ENCODE results near the gene KCNH2. TPM values are rescaled to one million over a fixed set of nuclear protein-coding genes. Genes with fewer than 3 reads are reported as not detected.
"Not testable (repeated sequence)": the region's sequence is repeated elsewhere in the genome, so short reads cannot be mapped to it uniquely, and the experiment has no call there.

The KCNH2 gene
- total RNA-seq, 1 donor from 2014 or later, result 88.9 TPM

DNA sequence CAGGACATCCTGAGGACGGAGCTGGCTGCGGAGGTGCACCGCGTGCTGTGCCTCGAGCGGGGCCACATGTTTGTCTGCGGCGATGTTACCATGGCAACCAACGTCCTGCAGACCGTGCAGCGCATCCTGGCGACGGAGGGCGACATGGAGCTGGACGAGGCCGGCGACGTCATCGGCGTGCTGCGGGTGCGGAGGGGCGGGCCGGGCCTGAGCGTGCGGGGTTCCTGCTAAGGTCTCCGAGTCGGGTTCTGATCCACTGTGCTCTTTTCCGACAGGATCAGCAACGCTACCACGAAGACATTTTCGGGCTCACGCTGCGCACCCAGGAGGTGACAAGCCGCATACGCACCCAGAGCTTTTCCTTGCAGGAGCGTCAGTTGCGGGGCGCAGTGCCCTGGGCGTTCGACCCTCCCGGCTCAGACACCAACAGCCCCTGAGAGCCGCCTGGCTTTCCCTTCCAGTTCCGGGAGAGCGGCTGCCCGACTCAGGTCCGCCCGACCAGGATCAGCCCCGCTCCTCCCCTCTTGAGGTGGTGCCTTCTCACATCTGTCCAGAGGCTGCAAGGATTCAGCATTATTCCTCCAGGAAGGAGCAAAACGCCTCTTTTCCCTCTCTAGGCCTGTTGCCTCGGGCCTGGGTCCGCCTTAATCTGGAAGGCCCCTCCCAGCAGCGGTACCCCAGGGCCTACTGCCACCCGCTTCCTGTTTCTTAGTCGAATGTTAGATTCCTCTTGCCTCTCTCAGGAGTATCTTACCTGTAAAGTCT is 35.8 kb upstream of the KCNH2 start:
- intact Hi-C loops (cut with DNase I), result no loop called here
- DNase-seq (peak; percentile 85), ATAC-seq (ENCODE audit: poor library complexity) (peak; percentile 55)

DNA sequence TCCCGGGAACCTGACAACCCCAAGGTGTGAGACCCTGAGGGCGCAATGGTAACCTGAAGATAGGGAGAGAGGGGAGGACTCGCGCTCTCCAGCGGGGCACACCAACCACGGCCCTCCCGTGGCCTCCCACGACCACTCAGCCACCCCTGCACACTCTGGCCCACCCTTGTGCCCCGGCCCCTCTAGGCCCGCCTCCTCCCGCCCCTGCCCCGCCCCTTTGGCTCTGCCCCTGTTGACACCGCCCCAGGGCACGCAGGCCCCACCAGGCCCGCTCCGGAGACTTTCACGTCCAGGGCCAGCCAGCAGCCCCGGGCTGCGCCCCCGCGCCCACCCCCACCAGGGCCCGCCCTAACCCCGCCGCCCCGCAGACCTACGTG is 35.2 kb upstream of the KCNH2 start:
- peak; percentile 28 for ATAC-seq (ENCODE audit: poor library complexity)
- DNase-seq, result no peak
- intact Hi-C loops (cut with DNase I), result no loop called here

DNA sequence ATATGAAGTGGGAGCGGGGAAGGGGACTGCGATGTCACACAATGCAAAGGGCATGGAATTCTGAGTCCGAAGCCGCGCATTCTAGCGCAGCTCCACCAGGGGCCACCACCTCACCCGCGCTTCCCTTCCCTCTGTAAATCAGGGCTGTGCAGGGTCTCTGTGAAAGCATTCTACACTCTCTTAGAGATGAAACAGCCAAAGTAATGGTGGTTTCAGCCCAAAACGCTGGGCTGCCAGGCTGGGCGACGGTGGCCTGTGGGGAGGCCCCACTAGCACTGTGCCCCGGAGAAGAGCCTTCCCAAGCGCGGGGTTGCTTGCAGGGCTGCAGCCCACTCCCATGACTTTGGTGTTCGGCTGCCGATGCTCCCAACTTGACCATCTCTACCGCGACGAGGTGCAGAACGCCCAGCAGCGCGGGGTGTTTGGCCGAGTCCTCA is 34.8 kb upstream of the KCNH2 start:
- intact Hi-C loops (cut with DNase I), result no loop called here
- ATAC-seq (ENCODE audit: poor library complexity) (peak; percentile 47), DNase-seq (no peak)

DNA sequence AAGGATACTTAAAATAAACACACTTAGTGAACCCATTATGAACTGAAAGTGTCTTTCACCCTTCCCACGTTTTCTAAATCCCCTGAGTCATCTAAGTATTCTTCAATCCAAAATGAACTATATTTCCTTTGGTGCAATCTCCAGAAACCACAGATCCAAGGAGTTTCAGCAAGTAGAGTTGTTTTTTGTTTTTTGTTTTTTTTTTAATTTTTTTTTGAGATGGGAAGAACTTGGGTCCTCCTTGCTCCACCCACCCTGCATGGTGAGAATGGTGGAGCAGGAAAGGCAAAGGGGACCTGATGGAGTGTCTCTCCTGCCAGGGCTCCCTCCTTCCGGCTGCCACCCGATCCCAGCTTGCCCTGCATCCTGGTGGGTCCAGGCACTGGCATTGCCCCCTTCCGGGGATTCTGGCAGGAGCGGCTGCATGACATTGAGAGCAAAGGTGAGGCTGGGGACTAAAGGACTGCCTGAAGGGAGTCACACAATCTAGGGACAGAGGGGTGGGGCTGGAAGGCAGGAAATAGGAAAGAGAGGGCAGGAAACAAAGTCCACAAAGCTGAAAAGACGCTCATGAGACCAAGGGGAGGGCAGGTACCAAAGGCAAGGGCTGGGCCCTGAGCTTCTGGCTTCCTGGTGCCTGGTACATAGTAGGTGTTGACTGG is 34.0 kb upstream of the KCNH2 start:
- intact Hi-C loops (cut with DNase I), result no loop called here
- DNase-seq, result no peak
- ATAC-seq (ENCODE audit: poor library complexity), result no peak

DNA sequence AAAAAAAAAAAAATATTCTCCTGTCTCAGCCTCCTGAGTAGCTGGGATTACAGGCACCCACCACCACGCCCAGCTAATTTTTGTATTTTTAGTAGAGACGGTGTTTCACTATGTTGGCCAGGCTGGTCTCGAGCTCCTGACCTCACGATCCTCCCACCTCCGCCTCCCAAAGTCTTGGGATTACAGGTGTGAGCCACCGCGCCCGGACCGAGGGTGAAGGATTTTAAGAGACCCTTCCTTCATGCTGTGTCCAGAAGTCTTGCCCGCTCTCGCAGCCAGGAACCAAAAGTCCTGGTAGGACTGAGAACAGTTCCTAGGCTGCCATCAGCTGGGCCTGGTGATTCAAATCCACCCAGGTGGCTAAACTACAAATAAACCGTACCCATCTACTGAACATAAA is 33.5 kb upstream of the KCNH2 start:
- DNase-seq; ATAC-seq (ENCODE audit: poor library complexity); intact Hi-C loops (cut with DNase I): not testable (repeated sequence)

DNA sequence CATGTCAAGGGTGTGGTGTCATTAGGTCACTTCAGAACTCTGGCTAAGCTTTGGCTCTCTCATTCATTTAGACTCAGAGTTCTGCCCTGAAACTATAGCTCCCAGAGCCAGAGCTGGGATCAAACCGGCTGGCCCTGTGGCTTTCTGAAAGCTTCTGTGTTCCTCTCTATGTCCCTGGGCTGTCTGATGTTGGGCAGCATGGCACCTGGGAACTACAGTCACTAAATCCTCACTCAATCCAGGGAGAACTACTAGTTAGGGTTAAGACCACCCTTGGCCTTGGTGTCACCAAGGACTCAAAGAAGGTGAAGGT is 32.9 kb upstream of the KCNH2 start:
- intact Hi-C loops (cut with DNase I), result no loop called here
- ATAC-seq (ENCODE audit: poor library complexity), result no peak
- no peak for DNase-seq

DNA sequence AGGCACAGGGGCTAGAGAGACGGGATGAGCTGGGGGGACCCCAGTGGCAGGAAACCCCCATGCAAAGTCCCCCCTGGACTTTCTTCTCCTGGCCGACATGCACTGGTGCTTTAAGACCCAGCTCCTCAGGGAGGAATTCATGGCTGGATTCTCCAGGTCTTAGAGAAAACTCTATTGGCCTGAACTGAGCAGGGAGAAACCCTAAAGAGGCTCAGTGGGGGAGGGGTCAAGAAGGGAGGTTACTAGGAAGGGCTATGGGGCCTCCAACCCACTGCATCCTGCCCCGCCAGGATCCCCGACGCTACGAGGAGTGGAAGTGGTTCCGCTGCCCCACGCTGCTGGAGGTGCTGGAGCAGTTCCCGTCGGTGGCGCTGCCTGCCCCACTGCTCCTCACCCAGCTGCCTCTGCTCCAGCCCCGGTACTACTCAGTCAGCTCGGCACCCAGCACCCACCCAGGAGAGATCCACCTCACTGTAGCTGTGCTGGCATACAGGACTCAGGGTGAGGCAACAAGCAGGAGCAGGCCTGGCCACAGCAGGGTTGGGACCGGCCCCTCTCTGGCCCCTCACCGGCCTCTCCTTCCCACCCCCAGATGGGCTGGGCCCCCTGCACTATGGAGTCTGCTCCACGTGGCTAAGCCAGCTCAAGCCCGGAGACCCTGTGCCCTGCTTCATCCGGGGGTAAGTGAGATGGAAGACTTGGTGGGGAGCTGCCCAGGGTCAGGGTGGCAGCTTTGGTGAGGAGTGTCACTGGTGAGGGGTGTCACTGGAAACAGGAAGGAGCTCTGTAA is 32.4 kb upstream of the KCNH2 start:
- DNase-seq (no peak), ATAC-seq (ENCODE audit: poor library complexity) (no peak)
- intact Hi-C loops (cut with DNase I), result no loop called here

DNA sequence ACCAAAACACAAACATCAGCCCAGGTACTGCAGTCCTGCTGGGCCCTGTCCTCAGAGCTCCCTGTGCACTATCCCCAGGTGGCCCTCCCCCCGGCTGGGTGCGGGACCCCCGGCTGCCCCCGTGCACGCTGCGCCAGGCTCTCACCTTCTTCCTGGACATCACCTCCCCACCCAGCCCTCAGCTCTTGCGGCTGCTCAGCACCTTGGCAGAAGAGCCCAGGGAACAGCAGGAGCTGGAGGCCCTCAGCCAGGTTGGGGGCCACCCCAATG is 31.9 kb upstream of the KCNH2 start:
- DNase-seq (no peak), ATAC-seq (ENCODE audit: poor library complexity) (no peak)
- intact Hi-C loops (cut with DNase I), result no loop called here

DNA sequence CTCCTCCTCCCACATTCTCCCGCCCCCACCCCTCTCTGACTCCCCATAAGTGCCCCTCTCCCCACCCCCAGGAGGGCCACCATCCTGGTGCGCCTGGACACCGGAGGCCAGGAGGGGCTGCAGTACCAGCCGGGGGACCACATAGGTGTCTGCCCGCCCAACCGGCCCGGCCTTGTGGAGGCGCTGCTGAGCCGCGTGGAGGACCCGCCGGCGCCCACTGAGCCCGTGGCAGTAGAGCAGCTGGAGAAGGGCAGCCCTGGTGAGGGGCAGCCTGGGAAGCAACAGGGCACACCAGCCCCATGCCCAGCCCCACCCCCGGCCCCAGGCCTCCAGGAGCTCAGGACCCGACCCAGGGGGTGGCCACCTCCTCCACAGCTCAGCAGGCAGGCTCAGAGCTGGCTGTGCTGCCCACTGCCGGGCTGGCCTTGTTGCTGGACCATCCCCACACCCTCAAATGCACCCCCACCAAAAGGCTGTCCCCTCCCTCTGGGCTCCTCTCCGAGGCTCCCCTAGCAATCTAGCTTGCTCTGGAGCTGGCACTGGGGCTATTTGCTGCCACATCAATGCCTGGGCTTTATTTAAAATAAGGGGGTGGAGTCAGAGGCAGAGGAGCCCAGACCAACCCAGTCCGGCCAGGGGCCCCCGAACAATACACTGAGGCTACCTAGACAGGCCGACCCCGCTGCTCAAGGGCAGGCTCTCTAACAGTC is 31.4 kb upstream of the KCNH2 start:
- intact Hi-C loops (cut with DNase I), result no loop called here
- DNase-seq, result no peak
- no peak for ATAC-seq (ENCODE audit: poor library complexity)

DNA sequence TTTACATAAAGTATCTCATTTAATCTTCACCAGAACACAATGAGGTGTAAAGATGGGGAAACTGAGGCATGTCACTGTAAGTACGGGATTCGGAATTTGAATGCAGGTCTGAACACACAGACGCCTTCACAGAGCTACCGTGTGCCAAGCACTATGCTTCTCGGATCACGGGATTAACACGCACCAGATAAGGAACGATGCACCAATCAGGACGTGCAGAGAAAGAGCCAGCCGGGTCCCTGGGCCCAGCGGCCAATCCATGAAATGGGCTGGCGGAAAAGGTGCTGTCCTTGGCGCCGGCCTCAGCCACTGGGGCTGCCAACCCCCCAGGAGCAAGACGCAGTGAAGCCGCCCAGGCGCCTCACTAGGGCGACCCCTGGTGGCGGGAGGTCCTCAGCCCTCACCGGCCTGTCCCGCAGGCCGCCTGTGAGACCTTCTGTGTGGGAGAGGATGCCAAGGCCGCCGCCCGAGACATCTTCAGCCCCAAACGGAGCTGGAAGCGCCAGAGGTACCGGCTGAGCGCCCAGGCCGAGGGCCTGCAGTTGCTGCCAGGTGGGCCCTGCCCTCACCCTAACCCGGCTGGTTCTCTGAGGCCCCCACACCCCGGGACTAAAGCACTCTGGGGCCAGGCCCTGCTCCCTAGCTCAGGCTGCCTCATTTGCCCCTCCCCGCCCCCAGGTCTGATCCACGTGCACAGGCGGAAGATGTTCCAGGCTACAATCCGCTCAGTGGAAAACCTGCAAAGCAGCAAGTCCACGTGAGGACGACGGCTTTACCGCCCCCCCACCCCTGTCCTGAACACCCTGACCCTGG is 30.6 kb upstream of the KCNH2 start:
- ATAC-seq (ENCODE audit: poor library complexity) (peak; percentile 70), DNase-seq (peak; percentile 85)
- intact Hi-C loops (cut with DNase I), result no loop called here

DNA sequence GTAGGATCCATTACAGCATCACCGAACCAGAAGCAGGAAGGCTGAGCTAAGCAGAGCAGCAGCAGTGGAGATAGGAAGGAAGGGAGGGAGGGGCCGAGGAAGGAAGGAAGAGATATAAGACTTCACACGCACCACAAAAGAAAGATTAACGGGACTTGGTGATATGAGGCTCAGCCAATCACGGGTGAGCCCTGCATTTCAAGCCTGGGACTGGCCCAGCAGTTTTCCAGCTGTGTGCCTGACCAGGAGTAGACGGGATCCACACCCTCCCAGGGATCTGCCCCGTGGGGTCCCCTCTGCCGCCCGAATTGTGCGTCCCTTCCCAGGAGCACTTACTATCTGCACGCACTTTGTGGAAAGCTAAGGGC is 30.0 kb upstream of the KCNH2 start:
- DNase-seq, result no peak
- peak; percentile 40 for ATAC-seq (ENCODE audit: poor library complexity)
- intact Hi-C loops (cut with DNase I), result no loop called here

DNA sequence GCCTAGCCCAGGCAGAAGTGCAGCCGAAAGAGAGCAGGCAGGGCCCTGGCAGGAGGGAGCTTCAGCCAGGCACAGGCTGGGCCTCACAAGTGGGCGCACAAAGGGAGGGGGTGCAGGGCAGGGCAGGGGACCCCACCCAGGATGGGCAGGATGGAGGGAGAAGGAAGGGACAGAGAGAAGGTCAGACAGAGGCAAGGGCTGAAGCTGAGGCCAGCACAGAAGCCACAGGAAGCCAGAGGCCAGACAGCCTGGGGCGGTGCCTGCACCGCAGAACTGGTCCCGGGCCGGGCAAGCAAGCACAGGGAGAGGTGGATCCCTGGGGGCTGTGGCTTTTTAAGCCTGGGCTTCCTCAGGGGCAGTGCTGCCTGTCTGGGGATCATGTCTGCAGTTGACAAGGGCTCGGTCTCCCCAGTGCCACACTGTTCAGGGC is 29.4 kb upstream of the KCNH2 start:
- DNase-seq (no peak), ATAC-seq (ENCODE audit: poor library complexity) (peak; percentile 30)
- intact Hi-C loops (cut with DNase I), result no loop called here

DNA sequence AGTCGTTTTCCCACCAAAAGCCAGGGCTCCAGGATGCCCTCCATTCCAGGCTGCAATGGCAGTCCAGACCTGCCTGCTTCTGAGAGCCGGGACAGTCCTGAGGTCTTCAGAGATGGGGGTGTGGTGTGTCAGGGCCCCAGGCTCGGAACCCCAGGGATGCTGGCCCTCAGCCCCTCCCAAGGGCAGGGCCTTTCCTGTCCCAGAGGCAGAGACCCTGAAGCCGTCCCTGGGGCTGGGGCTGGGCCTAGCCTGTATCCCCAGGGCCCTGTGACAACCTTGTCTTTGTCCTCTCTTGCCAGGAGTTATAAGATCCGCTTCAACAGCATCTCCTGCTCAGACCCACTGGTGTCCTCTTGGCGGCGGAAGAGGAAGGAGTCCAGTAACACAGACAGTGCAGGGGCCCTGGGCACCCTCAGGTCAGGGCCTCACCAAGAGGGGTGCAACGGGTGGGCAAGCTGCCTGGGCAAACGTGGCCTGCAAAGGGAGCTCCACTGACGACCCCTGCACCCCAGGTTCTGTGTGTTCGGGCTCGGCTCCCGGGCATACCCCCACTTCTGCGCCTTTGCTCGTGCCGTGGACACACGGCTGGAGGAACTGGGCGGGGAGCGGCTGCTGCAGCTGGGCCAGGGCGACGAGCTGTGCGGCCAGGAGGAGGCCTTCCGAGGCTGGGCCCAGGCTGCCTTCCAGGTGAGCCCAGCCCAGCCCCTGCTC is 28.6 kb upstream of the KCNH2 start:
- no peak for ATAC-seq (ENCODE audit: poor library complexity)
- intact Hi-C loops (cut with DNase I), result no loop called here

DNA sequence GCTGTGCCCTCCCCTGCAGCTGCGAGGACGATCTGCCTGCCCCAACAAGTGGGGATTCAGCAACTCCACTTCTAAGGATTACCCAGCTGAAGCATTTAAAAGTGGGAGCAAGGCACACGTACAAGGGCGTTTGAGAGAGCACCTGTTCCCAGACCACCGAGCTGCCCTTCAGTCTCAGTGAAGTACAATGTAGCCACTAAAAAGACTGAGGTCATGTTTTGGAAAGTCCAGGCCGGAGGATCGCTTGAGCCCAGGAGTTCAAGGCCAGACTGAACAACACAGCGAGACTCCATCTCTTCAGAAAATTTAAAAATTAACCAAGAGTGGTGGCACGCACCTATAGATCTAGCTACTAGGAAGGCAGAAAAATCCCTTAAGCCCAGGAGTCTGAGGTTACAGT is 27.4 kb upstream of the KCNH2 start:
- intact Hi-C loops (cut with DNase I), result no loop called here
- ATAC-seq (ENCODE audit: poor library complexity) (no peak), DNase-seq (no peak)

More for the DNA sequence above, 28.6 kb upstream of the KCNH2 start:
- DNase-seq, result no peak

DNA sequence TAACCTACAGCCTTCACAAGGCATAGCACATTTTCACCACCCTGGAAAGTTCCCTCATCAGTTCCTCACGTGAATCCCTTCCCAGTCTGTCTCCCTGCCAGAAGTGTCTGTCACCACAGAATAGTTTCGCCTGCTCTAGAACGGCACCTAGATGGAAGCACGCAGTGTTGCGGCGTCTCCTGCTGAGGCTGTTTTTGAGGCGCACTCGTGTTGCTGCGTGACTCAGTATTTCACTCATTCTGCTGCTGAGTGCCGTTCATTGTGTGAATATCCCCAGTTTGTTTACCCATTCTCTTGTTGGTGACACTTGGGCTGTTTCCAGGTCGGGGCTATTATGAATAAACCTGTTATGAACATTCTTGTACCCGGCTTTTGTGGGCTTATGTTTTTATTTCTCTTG is 25.5 kb upstream of the KCNH2 start:
- DNase-seq, result no peak
- no peak for ATAC-seq (ENCODE audit: poor library complexity)
- intact Hi-C loops (cut with DNase I), result no loop called here

DNA sequence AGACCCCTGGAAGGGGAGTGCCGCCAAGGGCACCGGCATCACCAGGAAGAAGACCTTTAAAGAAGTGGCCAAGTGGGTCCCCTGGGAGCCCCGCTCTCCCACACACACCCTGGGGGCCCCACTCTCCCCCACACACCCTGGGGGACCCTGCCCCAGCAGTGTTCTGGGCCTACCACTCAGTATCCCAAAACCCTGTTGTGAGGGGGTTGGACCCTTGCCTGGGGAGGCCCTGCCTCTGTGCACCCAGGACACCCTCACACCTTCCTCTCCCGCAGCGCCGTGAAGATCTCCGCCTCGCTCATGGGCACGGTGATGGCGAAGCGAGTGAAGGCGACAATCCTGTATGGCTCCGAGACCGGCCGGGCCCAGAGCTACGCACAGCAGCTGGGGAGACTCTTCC is 23.4 kb upstream of the KCNH2 start:
- intact Hi-C loops (cut with DNase I), result no loop called here
- no peak for DNase-seq
- no peak for ATAC-seq (ENCODE audit: poor library complexity)

DNA sequence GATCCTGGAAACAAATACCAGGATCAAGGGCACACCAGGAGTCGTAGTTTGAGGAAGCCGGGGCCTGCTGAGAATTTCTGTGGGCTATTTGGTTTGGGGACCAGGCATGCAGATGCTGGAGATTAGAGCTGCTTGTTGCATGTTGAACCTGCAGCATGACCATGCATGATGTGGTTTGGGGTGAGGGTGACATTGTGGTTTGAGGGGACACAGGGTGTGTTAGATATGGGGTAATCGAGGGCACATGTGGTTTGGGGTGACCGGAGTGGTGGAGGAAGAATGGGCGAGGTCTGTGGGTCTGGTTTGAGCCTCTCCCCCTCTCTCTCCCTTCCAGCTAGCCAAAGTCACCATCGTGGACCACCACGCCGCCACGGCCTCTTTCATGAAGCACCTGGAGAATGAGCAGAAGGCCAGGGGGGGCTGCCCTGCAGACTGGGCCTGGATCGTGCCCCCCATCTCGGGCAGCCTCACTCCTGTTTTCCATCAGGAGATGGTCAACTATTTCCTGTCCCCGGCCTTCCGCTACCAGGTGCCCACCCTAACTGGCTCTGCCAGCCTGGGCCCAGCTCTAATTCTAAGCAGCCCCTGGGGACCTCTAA is 22.9 kb upstream of the KCNH2 start:
- DNase-seq (no peak), ATAC-seq (ENCODE audit: poor library complexity) (no peak)
- intact Hi-C loops (cut with DNase I), result no loop called here

All from Right ventricle myocardium superior (tissue), 1 donor.